GM18909 (cell line): ENCODE measurements around the gene PTPRQ.

Source experiments
- ATAC-seq: cut with Tn5 transposase; IDR thresholded peaks from one replicate; pipeline ENCODE4 v1.9.1; 2021; ENCODE audit warnings: mild to moderate bottlenecking; ENCODE audit not compliant: unreplicated experiment, poor library complexity

Gene PTPRQ

DNA sequence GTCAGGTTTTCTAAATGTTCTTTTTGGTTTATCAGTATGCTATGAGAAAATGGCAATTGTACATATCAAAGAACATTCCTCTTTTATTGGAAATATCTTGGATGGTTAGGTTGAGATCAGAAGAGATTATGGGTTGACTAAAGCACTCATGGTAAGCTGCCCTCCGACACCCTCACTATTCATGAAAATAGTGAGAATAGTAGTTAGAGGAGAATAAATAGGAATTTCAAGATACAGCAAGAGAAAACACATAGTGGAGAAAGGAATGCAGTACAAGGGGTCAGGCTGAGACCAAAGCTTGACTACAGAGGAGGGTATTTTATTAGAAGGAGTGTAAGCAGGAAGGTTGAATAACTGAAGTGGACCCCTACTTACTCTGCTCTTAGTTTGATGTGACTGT lies 112.5 kb downstream of the PTPRQ start:
- no peak for ATAC-seq

DNA sequence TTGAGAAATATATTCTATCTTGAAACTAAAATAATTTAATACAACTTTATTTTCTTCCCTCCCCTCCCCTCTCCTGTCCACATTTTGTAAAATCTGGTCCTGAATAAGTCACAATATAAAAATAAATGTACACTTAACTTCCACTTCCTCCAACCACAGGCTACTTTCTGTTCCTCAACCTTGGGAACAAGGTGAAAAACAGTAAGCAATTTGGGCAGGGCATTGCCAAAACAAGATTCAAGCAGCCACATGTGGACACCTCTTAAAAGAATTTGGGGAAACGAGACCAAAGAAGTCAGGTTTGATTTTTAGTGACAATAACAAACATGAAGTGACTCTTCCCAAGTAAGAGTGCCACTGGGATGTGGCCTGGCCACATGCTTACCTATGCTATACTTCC lies 115.7 kb downstream of the PTPRQ start:
- ATAC-seq: no peak

DNA sequence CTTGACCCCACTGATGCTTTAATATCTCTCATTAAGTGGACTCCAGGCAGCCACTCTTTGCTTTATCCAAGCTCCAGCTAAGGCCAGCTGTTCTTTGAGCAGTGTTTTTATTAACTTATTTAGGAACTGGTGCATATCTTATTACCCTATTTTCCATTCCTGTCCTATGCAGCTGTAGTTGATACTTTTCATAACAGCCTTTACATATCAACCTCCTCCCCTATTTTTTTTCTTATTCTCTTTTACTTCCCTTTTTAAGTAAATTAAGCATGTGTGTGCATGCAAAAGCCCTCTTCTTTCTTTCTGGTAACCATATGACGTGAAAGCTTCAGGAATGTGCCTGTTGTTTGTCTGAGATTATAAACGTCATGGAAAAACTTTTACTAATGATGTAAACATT lies 121.2 kb downstream of the PTPRQ start:
- ATAC-seq: no peak

DNA sequence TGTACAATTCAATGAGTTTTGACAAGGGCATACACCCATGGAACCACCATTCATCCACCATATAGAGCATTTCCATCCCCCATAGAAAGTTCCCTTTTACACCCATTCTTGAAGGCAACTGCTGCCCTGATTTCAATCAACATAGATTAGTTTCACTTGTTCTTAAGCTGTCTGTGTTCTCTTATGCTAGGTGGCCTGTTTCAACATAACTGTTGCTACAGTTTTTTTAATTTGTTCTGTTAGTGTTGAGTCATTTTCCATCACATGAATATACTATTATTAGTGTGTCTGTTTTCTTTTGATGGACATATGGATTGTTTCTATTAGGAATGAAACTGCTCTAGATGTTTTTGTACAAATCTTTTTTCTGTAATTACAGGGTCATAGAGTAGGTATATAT lies 123.4 kb downstream of the PTPRQ start:
- no peak for ATAC-seq

DNA sequence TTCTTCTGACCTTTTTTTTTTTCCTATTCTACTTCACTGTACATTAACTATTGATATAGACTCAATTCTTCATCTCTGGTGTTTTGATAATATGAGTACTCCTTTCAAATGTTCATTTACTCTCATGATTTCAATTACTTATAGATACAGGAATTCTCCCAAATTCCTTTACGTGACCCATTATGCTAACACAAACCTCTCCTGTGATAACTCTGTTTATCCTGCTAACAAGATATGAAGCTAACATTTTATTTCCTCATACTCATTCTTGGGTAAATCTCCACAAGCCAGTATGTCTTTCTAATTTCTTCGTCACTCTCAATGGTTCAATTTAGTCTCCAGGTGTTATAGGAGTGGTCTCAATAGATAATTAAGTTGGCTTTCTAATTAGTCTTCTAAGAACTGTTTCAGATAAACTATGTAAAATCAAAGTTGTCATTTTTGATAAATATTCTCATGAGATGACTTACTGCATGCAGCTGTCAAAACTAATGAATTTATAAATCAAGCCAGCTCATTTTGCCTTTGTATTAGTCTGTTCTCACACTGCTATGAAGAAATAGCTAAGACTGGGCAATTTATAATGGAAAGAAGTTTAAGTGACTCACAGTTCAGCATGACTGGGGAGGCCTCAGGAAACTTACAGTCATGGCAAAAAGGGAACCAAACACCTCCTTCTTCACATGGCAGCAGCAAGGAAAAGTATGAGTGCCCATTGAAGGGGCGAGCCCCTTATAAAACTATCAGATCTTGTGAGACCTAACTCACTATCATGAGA lies 132.8 kb downstream of the PTPRQ start:
- no peak for ATAC-seq

DNA sequence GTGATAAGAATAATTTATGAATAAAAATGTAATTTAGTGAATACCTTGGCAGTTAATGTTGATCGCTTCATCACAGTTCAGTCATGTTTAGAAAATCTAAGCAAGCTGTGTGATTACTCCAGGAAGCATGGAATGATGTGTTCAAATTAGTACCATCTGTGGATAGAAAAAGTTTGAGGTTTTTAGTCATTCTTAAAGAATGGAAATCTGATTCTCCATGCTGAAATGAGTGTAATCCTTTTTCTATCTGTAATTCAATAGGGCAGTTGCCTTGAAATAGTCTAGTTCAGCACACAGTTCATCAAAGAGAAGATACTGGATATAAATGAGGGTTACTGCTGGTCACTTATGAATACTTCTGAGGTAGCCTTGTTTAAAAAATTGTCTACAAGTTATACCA lies 136.2 kb downstream of the PTPRQ start:
- ATAC-seq: no peak

DNA sequence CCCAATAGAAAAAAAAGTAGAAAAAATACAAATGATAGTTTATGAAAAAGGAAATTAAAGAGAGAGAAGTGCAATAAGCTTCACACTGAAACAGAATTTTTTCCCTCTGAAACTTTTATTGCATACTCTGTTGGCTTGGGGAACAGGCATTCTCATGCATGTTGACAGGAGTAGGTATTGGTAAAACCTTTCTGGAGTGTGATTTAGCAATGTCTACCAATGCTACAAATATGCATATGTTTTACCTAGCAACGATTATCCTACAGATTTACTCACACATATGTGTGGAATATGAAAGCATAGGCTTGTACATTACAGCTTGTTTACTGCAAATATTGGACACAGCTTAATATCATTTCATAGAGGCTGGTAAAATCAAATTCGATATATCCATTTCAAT lies 137.7 kb downstream of the PTPRQ start:
- no peak for ATAC-seq

DNA sequence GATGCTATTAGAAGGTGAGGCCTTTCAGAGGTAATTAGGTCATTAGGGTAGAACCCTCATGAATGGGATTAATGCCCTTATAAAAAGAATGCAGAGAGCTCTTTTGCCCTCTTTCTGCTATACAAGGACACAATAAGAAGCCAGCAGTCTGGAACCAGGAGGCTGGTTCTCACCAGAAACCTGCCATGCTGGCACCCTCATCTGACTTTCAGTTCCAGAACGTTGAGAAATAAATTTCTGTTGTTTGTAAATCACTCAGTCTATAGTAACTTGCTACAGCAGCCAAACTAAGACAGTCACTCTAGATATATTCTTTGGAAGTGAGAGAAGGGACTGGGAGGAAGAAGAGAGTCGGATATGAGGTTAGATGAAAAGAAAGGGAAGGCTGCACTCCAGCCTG lies 138.4 kb downstream of the PTPRQ start:
- no peak for ATAC-seq

DNA sequence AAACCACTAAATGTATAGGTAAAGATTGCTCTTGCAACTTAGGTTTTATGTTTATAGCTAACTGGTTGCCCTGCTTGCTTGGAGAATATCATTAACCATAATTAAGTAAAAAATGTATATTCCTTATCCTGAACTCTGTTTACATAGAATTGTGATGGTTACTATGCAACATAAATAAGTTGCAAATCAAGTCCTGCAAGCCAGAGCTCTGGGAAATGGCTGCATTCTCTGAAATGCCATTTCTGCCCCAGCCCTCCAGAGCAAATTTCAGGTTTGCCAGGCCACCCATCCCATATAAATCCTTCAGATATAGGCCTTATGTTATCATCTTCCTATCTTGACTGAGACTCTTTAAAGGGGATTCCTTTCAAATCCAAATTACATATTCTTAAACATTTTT lies 145.0 kb downstream of the PTPRQ start:
- no peak for ATAC-seq

DNA sequence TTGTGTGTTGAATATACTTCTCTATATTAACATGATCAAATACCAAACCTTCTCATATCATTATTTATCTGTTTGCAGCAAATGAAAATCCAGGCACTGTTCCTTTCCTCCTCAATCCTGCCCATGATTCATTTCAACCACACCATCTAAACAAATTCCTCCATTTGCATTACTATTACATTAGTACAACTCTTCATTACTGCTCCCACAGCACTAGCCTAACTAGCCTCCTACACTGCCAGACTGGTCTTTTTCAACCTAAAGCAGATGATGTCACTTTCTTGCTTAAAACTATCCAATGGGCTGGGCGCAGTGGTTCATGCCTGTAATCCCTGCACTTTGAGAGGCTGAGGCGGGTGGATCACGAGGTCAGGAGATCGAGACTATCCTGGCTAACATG lies 146.1 kb downstream of the PTPRQ start:
- ATAC-seq: no peak

DNA sequence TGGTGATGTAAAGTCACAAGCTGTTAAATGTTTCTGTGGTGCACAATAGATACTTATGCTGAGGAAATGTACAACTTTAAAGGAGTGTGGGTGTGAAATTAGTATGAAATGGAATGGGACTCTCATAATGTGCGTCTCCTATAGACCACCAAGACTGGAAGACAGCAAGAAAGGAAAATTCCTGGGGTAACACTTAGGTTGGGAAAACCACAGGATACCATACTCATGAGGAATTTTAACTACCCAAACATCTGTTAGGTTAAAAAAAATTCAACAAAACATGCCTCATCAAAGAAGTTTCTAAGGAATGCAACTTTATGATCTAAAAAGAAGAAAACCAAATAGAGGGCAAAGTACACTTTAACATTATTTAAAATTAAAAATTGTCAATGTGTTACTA lies 149.7 kb downstream of the PTPRQ start:
- ATAC-seq: no peak

DNA sequence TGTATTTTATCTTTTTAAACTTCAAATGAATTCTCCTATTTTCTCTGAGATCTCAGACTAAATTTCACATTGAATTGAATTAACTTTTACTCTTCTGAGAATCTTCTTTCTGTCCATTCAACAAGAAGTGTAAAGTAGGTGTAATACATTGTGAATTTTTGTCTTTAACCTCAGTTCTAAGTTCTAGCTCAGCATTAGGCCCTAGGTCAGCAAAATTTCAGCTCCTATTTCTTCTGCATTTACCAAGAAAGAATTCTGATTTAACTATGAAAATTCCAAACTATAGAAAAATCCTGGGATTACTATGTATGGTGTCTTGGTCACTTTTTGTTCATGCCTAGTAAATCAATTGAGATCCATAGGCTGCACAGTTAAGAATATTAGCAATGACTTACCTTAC lies 152.5 kb downstream of the PTPRQ start:
- ATAC-seq: no peak

DNA sequence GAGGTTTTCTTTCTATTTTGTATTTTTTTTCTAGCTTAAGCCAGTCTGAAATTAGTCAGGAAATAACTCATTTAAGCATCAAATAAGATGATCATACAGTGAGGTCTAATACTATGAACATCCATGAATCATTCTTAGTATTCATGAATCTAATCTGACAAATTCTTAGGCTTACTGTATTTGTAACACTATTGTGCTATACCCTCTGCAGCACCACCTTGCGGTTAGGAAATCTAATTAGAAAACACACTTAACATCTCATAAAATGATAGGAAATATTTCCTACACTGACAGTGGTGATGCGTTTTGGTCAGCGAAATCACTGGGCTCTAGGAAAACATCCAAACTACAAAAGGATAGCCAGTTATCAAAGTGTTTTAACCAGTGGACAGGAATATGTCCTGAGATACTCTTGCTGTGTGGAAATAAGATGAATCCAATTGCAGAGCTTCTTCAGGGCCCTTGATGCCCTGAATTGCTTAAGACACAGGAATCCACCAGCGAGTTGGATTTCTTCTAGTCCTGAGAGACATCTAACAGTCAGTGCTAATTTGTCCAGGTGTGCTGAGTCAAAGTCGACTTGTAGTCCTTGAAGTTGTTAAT lies 154.1 kb downstream of the PTPRQ start:
- ATAC-seq: no peak

DNA sequence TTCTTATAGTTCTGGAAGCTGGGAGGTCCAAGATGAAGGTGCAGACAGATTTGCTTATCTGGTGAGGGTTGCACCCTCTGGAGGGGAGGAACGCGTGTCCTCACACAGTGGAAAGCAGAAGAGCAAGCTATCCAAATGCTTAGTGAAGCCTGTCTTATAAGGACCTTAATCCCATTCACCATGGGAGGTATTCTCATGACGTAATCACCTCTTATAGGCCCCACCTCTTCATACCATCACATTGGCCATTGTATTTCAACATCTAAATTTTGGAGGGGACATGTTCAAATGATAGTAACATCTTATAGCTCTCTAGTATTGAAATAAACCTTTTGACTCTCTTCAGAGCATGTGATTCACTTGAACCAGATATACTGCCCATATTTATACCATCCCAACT lies 158.4 kb downstream of the PTPRQ start:
- ATAC-seq: no peak

DNA sequence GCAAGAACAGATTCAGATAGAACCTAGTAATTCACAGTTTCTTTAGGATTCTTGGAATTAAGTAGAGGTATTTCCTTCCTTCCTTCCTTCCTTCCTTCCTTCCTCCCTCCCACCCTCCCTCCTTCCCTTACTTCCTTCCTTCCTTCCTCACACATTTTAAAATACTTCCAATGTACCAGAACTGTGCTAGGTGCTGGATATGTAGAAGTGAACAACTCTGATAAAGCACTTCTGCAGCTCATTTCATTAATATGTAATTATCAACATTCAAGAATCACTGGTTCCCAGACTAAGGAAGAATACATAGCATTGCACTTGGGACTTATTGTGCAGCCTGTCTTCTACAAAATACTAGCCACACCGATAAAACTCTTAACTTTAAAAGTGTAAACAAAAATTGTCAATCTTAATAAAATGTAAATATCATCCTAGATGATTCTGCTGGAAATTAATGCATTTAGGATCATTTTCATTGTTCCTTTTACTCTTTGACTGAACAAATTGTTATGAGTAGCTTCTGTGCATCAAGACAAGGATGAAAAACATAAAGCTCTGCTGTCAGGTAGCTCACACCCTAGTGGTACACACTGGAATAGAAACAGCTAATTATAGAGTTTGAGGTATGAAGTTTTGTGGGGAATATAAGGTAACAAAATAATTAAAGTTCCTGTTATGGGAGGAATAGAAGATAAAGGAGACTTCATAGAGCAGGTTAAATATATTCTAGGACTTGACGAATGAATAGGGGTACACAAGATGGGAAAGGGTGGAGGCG lies 163.5 kb downstream of the PTPRQ start:
- no peak for ATAC-seq

DNA sequence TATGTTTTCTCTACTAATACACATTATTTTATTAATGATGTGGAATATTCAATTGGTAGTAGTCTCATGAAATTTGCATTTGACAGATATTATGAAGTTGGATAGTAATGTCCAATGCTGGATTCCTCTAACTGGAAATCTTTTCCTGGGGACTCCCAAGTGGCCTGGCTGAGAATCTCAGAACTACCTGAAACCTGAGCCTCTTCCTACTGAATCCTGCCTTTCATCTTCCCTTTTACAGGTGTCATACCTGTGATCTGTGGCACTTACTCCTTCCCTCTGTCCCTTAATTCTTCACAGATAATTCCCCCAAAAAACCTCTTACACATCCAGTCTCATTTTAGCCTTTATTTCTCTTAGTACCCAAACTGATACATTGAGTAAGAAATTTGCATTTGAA lies 173.7 kb downstream of the PTPRQ start:
- no peak for ATAC-seq

DNA sequence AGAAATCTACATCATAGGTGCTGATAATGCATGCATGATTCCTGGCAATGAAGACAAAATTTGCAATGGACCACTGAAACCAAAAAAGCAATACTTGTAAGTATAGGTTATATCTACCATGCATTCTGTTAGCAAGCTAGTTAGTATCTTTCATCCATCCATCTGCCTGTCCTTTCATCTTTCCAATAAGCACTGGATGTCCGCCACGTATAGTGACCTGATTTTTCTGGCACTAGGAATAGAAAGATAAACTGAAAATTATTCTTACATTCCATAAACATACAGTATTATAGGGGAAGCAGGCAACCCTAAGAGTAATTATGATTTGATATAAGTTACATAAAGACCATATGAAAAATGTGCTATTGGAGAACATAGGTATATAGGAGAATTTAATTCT lies 176.2 kb downstream of the PTPRQ start:
- ATAC-seq: no peak

DNA sequence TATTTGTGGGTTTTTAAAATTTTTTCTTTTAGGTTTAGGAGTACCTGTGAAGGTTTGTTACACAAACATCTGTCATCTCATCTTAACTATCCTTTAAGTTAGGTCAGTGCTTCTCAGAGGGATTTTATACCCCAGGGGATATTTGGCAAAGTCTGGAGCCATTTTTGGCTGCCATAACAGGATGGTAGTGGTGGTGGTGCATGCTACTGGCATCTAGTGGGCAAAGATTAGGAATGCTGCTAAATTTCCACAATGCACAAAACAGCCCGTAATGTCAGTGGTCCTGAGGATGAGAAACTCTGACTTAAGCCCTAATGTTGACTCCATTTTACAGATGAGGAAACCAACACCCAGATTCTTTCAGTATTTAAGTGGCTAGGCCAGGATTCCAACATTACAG lies 178.2 kb downstream of the PTPRQ start:
- no peak for ATAC-seq

DNA sequence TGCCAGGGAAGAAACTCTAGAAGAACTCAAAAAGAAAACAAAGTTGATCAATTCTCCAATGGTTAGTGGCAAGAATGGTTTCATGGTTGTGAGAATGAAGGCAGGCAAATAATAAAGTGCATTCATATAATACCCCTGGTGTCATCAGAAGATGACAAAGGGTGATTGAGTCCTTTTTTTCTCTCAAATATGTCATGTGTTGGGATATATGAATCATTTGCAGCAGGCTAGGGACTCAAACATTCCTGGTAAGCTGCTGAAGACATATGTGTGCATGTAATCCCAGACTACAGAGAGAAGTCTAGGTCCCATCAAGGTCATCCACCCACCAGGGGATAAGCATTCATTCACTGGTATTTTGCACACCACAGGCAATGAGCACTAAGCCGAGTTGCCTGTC lies 181.0 kb downstream of the PTPRQ start:
- ATAC-seq: no peak

DNA sequence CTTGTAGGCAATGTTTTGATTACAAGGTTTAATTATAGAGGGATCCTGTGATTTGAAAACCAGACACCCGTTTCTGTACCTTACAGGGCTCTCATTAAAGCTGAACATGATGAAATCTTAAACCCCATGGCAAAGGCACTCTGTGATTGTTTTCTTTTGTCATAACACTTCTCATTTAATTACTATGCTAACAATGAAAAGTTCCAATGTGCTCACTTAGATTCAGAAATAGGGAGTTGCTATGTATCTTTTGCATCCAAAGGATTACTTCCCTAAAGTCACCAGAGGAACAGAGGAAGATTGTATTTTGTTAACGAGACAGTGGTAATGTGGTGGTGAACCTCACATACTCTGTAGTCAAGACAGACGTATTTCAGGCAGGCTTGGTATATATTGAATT lies 181.9 kb downstream of the PTPRQ start:
- no peak for ATAC-seq

DNA sequence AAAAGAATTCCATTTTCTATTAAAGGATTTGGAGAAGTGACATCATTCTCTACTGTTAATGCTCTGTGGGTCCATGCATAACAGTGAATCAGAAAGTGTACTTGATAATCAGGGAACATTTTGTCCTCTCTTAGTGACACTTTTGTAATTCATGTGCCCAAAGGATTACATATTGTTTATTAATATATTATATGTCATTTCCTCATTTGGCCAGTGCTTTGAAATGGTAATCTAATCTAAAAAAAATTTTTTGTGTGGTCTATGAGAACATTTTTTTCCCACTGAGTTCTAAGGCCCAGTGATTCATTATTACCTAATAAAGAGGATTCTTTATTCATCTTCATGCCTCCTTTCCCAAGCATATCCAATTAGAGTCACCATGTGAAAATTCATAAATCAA lies 183.7 kb downstream of the PTPRQ start:
- no peak for ATAC-seq

DNA sequence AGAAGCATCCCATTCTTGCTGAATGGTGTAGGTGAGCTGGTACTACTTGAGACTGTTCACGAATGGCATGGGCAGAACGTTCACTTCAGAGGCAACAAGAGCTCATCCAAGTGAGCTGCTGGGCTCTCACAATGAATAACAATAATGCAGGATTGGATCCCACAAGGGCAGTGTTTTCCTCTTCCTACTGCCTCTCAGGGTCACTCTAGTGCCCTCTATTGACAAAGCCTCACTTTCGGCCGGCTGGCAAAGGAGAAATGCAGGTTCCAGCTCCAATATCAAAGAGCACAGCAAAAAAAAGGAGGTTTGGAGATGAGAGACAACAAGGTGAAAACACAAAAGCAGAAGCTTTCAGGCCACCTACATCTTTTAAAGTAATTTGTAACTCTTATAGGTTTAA lies 188.8 kb downstream of the PTPRQ start:
- no peak for ATAC-seq
